DMS53 (cell line): ENCODE data around the gene PTPRC.

Source experiments
- DNase-seq: peaks from one replicate; lab custom pipeline; 2025; lab: John Stamatoyannopoulos, UW

Gene PTPRC

DNA sequence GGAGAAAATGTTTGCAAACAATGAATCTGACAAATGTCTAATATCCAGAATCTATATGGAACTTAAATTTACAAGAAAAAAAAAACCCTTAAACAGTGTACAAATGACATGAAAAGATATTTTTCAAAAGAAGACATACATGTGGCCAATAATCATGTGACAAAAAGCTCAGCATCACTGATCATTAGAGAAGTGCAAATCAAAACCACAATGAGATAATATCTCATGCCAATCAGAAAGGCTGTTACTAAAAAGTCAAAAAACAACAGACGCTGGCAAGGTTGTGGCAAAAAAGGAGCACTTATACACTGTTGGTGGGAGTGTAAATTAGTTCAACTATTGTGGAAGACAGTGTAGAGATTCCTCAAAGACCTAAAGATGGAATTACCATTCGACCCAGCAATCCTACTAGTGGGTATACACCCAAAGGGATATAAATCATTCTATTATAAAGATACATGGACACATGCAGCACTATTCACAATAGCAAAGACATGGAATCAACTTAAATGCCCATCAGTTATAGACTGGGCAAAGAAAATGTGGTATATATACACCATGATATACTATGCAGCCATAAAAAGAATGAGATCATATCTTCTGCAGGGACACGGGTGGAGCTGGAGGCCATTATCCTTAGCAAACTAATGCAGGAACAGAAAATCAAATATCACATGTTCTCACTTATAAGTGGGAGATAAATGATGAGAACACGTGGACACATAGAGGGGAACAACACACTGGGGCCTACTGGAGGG, 123.2 kb downstream of the PTPRC start:
- DNase-seq, result no peak

DNA sequence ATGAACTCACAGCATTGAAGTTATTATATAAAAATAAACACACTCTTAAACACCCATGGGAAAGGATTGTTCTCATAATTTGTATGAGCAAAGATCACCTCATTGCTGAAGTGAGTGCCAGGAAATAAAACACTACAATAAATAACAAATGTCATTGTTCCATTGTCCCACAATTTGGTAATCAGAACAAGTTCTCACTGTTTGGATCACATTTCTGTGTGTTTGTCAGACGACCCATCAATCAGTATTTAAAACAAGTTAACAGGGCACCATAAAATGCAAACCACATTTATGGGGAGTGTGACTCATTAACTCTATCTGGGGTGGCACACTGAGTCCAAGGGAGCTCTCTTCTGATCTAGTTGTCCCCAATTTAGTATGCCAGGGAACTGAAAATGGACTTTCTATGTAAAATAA, 124.5 kb downstream of the PTPRC start:
- no peak for DNase-seq

DNA sequence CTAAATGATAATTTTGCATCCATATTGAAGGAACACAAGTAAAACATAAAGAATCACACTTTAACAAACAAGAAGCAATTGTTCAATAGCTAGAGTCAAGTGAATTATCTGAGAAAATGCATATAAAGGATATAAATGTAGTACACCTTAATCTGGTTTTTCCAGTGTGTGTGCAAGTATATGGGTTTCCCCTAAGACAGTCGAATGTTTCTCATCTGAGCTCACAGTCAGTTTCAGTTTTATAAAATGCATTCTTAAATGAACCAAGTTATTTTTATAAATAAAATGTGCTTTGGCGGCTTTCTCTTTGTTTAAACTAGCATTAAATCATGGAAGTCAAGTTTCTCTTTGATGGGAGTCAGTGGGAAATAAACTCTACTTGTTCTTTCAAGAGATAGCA, 125.9 kb downstream of the PTPRC start:
- no peak for DNase-seq

DNA sequence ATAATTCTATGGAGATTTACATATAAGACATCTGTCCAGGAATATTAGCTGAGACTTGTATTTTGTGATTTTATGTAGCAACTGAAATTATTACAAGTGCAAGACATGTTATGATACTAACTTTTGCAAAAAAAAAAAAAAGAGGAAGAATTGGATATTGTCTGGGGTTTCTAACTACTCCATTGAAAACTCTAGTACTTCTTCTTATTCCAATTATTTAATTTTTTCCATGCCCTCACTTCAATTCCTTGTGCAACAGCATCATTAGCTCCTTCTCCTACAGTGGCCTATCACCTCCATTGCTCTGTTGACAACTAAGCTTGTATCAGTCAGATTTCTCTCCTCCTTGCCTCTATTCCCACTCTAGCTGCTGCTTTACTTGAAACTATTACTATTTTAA, 126.6 kb downstream of the PTPRC start:
- no peak for DNase-seq

DNA sequence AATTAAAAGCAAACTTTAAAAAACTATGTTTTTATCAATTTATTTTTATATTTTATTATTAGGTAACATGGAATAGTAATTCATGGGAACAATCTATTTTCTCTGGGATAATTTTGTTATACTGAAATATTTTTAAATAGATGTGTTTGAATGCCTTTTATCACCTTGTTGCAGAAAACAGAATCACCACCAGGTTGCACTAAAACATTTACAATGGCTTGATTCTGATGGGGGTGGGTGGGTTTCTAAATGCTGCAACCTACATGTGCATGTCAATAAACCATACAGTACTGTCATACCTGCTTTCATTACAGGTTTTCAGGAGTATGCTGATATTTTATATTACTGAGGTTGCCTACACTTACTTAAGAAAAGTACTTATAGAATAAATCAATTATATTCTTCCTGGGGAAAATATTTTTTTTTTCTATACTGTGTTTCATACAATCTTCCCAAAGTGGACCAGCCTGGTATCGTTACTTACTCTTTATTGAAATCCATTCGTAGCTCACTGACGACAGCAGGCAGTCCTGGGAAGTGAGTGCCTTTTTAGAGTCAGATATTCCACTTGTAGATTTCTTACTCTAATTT, 132.8 kb downstream of the PTPRC start:
- DNase-seq, result peak; percentile 68

DNA sequence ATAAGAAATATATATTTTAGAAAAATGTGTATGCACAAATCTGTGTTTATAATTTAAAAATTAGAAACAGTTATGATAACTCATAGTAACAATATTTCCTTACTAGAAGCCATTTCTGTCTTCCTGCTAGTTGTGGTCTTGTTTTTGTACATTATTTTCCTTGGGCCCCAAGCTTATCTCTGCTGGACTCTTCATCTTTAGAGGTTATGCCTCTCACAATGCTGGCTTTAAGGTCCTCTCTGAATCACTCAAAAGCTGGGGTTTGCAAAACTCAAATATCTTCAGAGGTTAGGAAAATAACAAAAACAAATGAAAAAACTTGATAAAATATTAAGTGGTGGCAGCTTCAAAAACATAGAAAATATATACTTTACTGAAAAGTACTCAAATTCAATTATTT, 133.8 kb downstream of the PTPRC start:
- no peak for DNase-seq

DNA sequence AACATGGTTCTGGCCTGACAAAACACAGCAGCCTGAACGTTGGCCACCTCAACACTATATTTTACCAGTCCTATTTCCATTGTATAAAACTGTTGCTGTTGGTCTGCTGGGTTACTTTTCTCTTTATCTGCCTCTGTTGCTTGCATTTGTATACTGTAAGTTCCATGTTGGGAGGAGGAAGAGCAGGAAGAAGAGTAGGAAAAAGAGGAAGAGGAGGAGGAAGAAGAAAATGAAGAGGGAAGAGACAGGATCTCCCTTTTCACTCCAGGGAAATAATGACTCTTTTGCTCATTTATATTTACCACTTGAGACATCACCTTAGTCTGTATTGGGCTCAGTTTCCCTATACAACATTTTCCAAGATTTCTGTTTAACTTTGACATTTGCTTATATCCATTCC, 134.2 kb downstream of the PTPRC start:
- no peak for DNase-seq

DNA sequence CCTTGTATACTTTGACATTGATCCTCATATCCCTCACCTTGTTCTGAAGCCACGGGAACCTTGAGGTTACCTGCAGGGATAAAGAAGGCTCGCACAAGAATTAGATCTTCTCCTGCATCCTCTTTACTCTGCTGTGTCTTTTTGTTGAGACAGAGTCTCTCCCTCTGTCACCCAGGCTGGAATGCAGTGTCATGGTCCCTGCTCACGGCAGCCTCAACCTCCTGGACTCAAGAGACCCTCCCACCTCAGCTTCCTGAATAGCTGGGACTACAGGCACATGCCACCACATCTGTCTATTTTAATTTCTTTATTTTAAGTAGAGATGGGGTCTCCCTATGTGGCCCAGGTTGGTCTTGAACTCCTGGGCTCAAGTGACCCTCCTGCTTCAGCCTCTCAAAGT, 134.7 kb downstream of the PTPRC start:
- DNase-seq, result no peak

DNA sequence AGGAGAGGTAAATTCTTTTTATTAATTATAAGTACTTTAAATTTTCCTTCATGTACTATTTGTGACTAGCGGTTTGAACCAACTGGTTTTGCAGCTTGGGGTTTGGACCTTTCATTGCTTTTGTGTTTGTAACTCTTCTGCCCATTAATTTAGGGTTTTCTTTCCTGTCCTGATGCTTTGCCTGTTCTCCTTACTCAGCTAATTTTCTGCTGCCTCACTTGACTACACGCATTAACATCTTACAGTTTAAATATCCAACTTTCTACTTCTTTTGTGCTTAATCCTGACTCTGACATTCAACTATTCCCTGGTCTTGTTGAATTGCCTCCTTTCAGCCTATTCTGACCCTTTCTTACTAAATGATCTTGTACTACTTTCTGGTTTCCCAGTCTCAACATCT, 135.6 kb downstream of the PTPRC start:
- DNase-seq, result no peak

DNA sequence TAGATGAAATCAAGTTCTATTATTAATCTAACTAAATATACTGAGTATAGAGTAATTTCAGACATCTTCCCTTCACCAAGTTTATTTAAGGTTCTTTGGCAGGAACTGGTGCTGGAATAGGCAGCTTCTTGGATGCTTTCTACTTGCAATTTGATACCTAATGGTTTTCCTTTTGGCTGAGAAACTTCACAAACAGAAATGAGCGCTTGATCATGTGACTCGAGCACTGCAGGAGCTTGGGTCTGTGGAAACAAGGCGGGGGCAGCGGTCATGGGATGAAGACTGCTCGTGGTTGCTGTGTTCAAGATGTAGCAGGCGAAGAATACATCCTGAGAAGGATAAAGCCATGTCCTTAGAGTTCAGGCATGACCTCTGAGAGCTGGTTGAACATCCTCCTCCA, 136.8 kb downstream of the PTPRC start:
- DNase-seq, result no peak

DNA sequence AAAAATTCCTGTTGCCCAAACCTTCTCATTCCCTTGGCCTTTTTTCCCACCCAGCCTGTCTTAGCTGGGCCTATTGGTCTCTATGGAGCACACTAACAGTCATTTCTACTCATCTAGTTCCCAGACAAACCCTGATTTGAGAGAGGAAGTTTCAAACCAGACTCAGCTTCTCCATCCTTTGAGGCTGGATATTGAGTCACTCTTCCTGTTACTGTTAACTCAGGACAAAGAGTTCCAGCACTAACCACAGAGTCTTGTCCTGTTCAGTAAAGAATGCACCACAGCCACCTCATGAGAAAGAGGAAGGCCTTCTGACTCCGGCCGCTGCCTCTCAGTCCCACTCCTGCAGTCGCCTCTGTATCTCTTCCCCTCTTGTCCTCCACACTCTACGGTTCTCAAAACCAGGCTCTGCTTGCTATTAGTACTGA, 137.8 kb downstream of the PTPRC start:
- no peak for DNase-seq

DNA sequence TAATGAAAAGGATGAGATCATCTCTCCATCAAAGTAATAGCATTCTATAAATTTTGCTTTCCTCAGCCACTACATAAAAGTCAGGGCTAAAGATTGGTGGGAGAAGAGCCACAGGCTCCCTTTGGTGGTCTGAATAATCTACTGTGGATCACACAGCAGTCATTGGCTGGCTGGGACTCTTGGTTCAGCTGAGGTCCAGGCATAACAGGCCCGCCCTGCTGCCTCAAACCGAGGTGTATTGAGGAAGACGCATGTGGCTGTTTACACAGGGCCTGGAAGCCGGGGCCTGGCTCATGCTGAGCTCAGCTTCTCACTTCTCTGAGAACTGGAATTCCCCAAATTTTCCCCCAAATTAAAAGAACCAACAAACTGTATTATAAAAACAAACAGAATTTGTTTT, 139.2 kb downstream of the PTPRC start:
- no peak for DNase-seq

DNA sequence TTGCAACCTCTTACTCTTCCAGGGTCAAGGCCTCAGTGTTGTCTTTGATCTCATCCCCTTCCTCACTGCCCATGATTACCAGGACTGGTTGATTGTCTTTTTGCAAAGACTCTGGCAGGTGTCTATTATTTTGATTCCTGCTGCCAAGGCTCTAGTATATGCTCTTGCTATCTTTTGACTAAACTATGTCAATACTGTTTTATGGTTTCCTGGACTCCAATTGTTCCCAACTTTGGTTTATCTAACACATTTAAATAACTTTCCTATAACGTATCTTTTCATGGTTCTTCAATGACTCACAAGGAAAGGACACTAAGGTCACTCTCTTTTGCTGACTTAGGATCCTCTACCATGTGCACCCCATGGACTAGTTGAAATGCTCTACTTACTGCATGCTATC, 141.5 kb downstream of the PTPRC start:
- no peak for DNase-seq

DNA sequence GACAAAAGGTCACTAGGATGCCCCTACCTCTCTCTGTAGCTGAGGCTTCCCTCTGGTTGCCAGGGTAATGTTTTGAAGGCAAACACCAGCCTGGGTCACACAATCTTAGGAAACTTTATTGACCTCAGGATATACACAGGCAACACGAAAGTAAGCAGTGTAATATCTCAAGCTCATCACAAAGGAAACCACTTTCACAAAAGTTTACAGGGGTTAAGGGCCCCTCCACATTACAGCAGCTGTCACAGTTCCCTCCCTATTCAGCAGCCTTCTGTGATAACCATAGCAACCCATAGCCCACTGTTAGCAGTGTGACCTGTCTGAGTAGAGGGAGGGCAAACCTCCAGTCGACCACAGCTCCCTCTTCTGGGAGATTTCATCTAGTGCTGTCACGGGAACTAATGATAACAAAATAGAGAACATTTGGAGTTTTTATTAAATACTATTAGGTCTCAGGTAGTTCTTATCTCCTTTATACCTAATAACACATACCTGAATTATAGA, 149.8 kb downstream of the PTPRC start:
- peak; percentile 58 for DNase-seq

DNA sequence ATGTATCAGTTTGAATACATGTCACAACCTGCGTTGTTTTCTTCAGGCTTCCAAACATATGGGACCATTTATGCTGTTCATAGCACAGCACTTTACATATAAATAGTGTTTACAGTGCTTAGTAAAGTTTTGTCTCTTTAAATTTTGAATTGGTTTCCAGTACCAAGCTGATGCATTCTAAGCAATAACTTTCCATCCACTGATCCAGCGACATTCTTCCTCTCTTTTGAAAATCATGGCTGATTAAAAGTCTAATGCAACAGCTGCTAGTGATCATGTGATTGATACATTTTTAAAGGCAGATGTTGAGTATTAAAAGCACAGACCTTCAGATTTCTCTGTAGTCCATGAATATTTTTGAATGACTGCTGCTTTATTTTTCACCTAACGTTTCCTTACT, 154.9 kb downstream of the PTPRC start:
- no peak for DNase-seq

DNA sequence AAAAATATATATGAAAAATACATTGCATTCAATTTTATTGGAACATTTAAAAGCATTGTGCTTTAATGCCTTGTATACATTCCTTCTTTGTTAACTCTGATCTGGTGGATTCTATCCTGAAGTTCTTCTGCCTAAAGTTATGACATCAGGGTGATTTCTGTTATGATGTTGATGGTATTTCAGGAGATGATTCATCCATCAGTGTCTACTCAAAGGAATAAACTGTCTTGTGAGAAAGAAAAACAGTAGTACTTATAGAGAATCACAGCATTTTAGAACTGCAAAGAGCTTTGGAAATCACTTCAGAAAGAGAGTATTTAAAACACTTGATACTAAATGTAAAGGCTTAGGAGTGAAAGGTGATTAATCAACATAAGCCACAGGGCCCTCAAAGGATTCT, 155.7 kb downstream of the PTPRC start:
- no peak for DNase-seq

DNA sequence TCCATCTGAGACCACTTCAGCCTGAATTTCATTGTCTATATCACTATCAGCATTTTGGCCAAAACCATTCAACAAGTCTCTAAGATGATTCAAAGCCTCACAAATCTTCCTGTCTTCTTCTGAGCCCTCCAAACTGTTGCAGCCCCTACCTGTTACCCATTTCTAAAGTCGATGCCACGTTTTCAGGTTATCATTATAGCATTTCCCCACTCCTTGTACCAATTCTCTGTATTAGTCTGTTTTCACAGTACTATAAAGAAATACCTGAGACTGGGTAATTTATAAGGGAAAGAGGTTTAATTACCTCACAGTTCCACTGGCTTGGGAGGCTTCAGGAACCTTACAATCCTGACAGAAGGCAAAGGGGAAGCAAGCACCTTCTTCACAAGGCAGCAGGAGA, 158.8 kb downstream of the PTPRC start:
- no peak for DNase-seq

DNA sequence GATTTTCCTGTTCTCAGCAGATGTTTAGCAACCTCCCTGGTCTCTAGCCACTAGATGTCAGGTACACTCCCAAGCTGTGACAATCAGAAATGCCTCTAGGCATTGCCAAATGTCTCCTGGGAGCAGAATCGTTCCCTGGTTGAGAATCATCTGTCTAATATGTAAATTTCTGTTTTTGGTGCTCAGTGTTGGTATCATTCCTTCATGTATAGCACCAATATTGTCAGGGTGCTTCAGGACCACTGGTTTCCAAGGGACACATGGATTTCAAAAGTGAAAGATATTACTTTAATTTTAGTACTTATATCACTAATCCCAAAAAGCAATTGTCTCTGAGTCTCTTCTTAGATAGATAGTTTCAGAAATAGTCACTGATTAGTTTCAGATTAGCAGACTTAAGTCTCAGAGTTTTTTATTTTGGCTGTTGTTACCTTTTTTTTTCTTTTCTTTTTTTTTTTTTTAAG, 160.1 kb downstream of the PTPRC start:
- DNase-seq, result no peak

DNA sequence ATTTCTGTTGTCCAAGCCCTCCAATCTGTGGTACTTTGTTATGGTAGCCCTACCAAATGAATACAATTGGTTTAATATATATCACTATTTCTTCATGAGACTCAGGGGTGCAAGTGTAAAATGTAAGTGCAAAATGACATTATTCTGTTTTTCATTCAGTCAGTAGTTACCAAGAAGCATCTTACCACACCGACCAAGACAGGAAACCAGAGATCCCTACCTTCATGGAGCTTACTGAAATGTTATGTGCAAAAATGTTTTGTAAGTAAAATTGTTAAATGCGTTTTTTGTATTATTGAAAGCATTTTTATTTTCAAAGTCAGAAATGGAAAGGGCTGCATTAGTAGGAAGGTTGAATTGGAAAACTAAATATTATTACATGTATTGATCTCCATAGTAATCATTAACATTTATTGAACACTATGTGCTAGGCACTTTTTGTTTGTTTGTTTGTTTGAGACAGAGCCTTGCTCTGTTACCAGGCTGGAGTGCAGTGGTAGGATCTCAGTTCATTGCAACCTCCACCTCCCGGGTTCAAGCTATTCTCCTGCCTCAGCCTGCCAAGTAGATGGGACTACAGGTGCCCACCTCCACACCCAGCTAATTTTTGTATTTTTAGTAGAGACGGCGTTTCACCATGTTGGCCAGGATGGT, 166.8 kb downstream of the PTPRC start:
- no peak for DNase-seq

DNA sequence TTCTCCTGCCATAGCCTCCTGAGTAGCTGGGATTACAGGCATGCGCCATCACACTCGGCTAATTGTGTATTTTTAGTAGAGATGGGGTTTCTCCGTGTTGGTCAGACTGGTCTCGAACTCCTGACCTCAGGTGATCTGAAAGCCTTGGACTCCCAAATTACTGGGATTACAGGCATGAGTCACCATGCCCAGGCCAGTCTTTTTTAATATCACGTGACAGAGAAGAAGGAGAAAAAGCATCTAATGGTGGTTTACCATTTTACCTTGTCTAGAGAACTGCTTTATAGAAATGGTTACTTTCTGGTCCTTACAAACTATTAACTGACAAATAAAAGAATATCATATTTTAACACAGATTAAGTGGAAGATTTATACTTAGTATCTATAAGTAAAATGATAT, 168.0 kb downstream of the PTPRC start:
- no peak for DNase-seq
